ENCODE results near the gene OR6C4. TPM values are rescaled to one million over a fixed set of nuclear protein-coding genes. Genes with fewer than 3 reads are reported as not detected.
"Not testable (repeated sequence)": the region's sequence is repeated elsewhere in the genome, so short reads cannot be mapped to it uniquely, and the experiment has no call there.

The OR6C4 gene
- not detected for total RNA-seq

GRCh38 chr12:55549302-55549701 lies at the start of gene OR6C4:
TSS of gene OR6C4 (plus strand) at chr12:55549602. CDS start at chr12:55551227, 1,625 bp downstream.
- no peak within 1 kb of the TSS for H3K4me3 ChIP-seq
- no peaks in the 10 kb centered on the region for H3K27me3 ChIP-seq
- H3K27ac ChIP-seq = no peak within 1 kb of the TSS
- H3K9me3 ChIP-seq = peaks cover 0 to 11% of the 10 kb centered on the region in 2 donors
- no peak for DNase-seq (ENCODE audit: low spot score in 2 of 2)
- intact Hi-C loops (cut with DNase I; ENCODE audit: low total_unique reads) = no loop called here
- no peak for TF ChIP-seq POLR2A (IDR thresholded peaks at IDR 0.05)
- TF ChIP-seq POLR2AphosphoS5 (IDR thresholded peaks at IDR 0.05) = no peak
- TF ChIP-seq, protein P1, sequence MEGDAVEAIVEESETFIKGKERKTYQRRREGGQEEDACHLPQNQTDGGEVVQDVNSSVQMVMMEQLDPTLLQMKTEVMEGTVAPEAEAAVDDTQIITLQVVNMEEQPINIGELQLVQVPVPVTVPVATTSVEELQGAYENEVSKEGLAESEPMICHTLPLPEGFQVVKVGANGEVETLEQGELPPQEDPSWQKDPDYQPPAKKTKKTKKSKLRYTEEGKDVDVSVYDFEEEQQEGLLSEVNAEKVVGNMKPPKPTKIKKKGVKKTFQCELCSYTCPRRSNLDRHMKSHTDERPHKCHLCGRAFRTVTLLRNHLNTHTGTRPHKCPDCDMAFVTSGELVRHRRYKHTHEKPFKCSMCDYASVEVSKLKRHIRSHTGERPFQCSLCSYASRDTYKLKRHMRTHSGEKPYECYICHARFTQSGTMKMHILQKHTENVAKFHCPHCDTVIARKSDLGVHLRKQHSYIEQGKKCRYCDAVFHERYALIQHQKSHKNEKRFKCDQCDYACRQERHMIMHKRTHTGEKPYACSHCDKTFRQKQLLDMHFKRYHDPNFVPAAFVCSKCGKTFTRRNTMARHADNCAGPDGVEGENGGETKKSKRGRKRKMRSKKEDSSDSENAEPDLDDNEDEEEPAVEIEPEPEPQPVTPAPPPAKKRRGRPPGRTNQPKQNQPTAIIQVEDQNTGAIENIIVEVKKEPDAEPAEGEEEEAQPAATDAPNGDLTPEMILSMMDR (IDR thresholded peaks at IDR 0.05) = no peak
- no peaks in the 10 kb centered on the region for H3K4me1 ChIP-seq
- H3K36me3 ChIP-seq = no peaks in the 10 kb centered on the region

GRCh38 chr12:55499810-55500252 lies 49.6 kb upstream of the OR6C4 start:
- TF ChIP-seq POLR2AphosphoS5 (IDR thresholded peaks at IDR 0.05) = no peak
- TF ChIP-seq POLR2A (IDR thresholded peaks at IDR 0.05) = no peak
- TF ChIP-seq, protein P1 (IDR thresholded peaks at IDR 0.05) = no peak
- intact Hi-C loops (cut with DNase I; ENCODE audit: low total_unique reads) = no loop called here
- Histone ChIP-seq H3K27ac (no peak overlapping the region), H3K27me3 (no peaks in the 10 kb centered on the region), H3K36me3 (no peaks in the 10 kb centered on the region), H3K4me1 (no peaks in the 10 kb centered on the region), H3K9me3 (no peaks in the 10 kb centered on the region), H3K4me3 (no peak overlapping the region)
- no peak for DNase-seq (ENCODE audit: low spot score in 2 of 2)

DNA sequence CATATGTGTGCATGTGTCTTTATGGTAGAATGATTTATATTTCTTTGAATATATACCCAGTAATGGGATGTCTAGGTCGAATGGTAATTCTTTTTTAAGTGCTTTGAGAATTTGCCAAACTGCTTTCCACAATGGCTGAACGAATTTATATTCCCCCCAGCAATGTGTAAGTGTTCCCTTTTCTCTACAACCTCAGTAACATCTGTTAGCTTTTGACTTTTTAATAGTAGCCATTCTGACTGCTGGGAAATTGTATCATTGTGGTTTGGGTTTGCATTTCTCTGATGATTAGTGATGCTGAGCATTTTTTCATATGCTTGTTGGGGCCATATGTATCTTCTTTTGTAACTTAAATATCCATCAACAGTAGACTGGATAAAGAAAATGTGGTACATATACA lies 47.8 kb upstream of the OR6C4 start:
- Histone ChIP-seq H3K4me3 (no peak overlapping the region), H3K27me3 (no peaks in the 10 kb centered on the region), H3K4me1 (no peaks in the 10 kb centered on the region), H3K27ac (no peak overlapping the region), H3K36me3 (no peaks in the 10 kb centered on the region), H3K9me3 (no peaks in the 10 kb centered on the region)
- DNase-seq (ENCODE audit: low spot score in 2 of 2) = no peak
- TF ChIP-seq, protein P1 (IDR thresholded peaks at IDR 0.05) = no peak
- TF ChIP-seq POLR2A (IDR thresholded peaks at IDR 0.05) (no peak), POLR2AphosphoS5 (IDR thresholded peaks at IDR 0.05) (no peak)
- intact Hi-C loops (cut with DNase I; ENCODE audit: low total_unique reads) = no loop called here

- intact Hi-C loops (cut with DNase I; ENCODE audit: low total_unique reads) = no loop called here
- no peaks in the 10 kb centered on the region for H3K27me3 ChIP-seq
- no peak for DNase-seq (ENCODE audit: low spot score in 2 of 2)
- no peak overlapping the region for H3K4me3 ChIP-seq
- no peaks in the 10 kb centered on the region for H3K36me3 ChIP-seq
- TF ChIP-seq POLR2A (IDR thresholded peaks at IDR 0.05) (no peak), POLR2AphosphoS5 (IDR thresholded peaks at IDR 0.05) (no peak)
- TF ChIP-seq, protein P1 (IDR thresholded peaks at IDR 0.05) = no peak
- no peak overlapping the region for H3K27ac ChIP-seq
- H3K9me3 ChIP-seq = no peaks in the 10 kb centered on the region
- H3K4me1 ChIP-seq = no peaks in the 10 kb centered on the region
Observed at GRCh38 chr12:55515696-55516095, 33.7 kb upstream of the OR6C4 start.

DNA sequence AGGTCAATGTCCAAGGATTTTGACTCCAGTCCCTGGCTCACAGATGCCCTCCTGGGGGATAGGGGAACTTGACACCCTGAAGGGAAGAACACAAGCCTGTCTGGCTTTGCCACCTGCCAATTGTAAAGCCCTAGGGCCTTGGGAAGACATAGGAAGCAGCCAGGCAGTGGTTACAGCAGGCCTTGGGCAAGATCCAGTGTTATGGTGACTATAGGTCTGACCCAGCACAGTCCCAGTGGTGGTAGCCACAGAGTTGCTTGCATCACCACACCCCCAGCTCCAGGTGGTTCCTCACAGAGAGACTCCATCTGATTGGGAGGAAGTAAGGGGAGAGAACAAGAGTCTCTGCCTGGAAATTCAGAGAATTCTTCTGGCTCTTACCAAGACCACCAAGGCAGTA lies 33.0 kb upstream of the OR6C4 start:
- Histone ChIP-seq H3K4me3 (no peak overlapping the region), H3K4me1 (no peaks in the 10 kb centered on the region), H3K9me3 (no peaks in the 10 kb centered on the region), H3K27ac (no peak overlapping the region), H3K36me3 (no peaks in the 10 kb centered on the region), H3K27me3 (no peaks in the 10 kb centered on the region)
- DNase-seq (ENCODE audit: low spot score in 2 of 2) = no peak
- intact Hi-C loops (cut with DNase I; ENCODE audit: low total_unique reads) = no loop called here
- TF ChIP-seq POLR2AphosphoS5 (IDR thresholded peaks at IDR 0.05) (no peak), POLR2A (IDR thresholded peaks at IDR 0.05) (no peak)
- TF ChIP-seq, protein P1 (IDR thresholded peaks at IDR 0.05) = no peak

DNA sequence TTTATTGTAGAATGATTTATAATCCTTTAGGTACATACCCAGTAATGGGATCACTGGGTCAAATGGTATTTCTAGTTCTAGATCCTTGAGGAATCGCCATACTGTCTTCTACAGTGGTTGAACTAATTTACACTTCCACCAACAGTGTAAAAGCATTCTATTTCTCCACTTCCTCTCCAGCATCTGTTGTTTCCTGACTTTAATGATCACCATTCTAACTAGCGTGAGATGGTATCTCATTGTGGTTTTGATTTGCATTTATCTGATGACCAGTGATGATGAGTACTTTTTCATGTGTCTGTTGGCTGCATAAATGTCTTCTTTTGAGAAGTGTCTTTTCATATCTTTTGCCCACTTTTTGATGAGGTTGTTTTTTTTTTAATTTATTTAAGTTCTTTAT lies 1.2 kb upstream of the OR6C4 start:
- H3K4me1 ChIP-seq; DNase-seq (ENCODE audit: low spot score in 2 of 2); intact Hi-C loops (cut with DNase I; ENCODE audit: low total_unique reads); H3K27ac ChIP-seq; H3K36me3 ChIP-seq; H3K4me3 ChIP-seq; H3K27me3 ChIP-seq: not testable (repeated sequence)
- H3K9me3 ChIP-seq = peaks cover 0 to 11% of the 10 kb centered on the region in 2 donors
